PC-3 (cell line): ENCODE measurements around the gene XPO1. TPM values are rescaled to one million over a fixed set of nuclear protein-coding genes. Genes with fewer than 3 reads are reported as not detected.
A peak's percentile ranks its signal among the peaks of the same experiment; 100 is the strongest.

Experiments used
- ATAC-seq: fragments of 200-7000 bp; cut with Tn5 transposase; 2 replicates; pipeline ENCODE4 v1.9.1; 2020; ENCODE audit warnings: mild to moderate bottlenecking, moderate library complexity
- BruUV-seq: library from RNA; stranded (reverse); fragments of 400-500 nt; replicated peaks from 2 replicates; lab custom pipeline; 2021; lab: Mats Ljungman, UMichigan
- CTCF ChIA-PET: fragments of 300-600 bp; sonication (Branson Sonifier 250); formaldehyde crosslinking; loops from one replicate; lab custom pipeline; 2022; ENCODE audit warnings: antibody characterized with exemption; lab: Charles Lee
- POLR2A ChIA-PET: fragments of 300-600 bp; sonication (Branson Sonifier 250); formaldehyde crosslinking; loops from one replicate; lab custom pipeline; 2022; ENCODE audit warnings: antibody characterized with exemption; ENCODE audit not compliant: unreplicated experiment; lab: Charles Lee
- DNase-seq: peaks from one replicate; pipeline ENCODE4 v3.0.0-alpha.2; 2015
- H2AFZ ChIP-seq: fragments of 300-600 bp; sonication (generic); 2 replicates; pipeline ENCODE4 v1.6.0; 2016; ENCODE audit warnings: antibody characterized with exemption, low read length
- H3F3A ChIP-seq: fragments of 300-600 bp; sonication (generic); one replicate; pipeline ENCODE4 v1.6.0; 2017; ENCODE audit warnings: antibody characterized with exemption, low read length, control low read depth, mild to moderate bottlenecking; ENCODE audit not compliant: unreplicated experiment
- H3K27ac ChIP-seq: fragments of 300-600 bp; sonication (generic); 2 replicates; pipeline ENCODE4 v1.5.1; 2016; ENCODE audit warnings: mild to moderate bottlenecking, low read length
- H3K27me3 ChIP-seq: fragments of 300-600 bp; sonication (generic); 2 replicates; pipeline ENCODE4 v1.6.1; 2016; ENCODE audit warnings: low read length, mixed read lengths
- H3K36me3 ChIP-seq: fragments of 300-600 bp; sonication (generic); 2 replicates; pipeline ENCODE4 v1.6.1; 2016; ENCODE audit warnings: low read depth, mixed run types, low read length, mixed read lengths
- H3K4me1 ChIP-seq: fragments of 300-600 bp; sonication (generic); 2 replicates; pipeline ENCODE4 v1.5.1; 2016; ENCODE audit warnings: low read length; ENCODE audit not compliant: insufficient read depth
- H3K4me2 ChIP-seq: fragments of 300-600 bp; sonication (generic); 2 replicates; pipeline ENCODE4 v1.6.0; 2016; ENCODE audit warnings: low read length
- H3K4me3 ChIP-seq: fragments of 300-600 bp; sonication (generic); 2 replicates; pipeline ENCODE4 v1.5.1; 2016; ENCODE audit warnings: mild to moderate bottlenecking, low read length, mixed read lengths
- H3K79me2 ChIP-seq: fragments of 300-600 bp; sonication (generic); 2 replicates; pipeline ENCODE4 v1.6.1; 2017; ENCODE audit warnings: low read length, mixed read lengths
- H3K9ac ChIP-seq: fragments of 300-600 bp; sonication (generic); 2 replicates; pipeline ENCODE4 v1.6.0; 2016; ENCODE audit warnings: mild to moderate bottlenecking, low read length
- H3K9me2 ChIP-seq: fragments of 300-600 bp; sonication (generic); replicated peaks from 2 replicates; pipeline ENCODE4 v1.6.1; 2016; ENCODE audit warnings: mixed run types, low read length, mixed read lengths
- H3K9me3 ChIP-seq: fragments of 300-600 bp; sonication (generic); 2 replicates; pipeline ENCODE4 v1.6.1; 2016; ENCODE audit warnings: low read length, mixed read lengths
- H4K20me1 ChIP-seq: fragments of 300-600 bp; sonication (generic); 2 replicates; pipeline ENCODE4 v1.6.1; 2016; ENCODE audit warnings: low read length, mixed read lengths
- EZH2 ChIP-seq: fragments of 300-600 bp; sonication (generic); IDR thresholded peaks from one replicate; pipeline ENCODE4 v1.6.1; 2017; ENCODE audit warnings: antibody characterized with exemption, mild to moderate bottlenecking, low read length; ENCODE audit not compliant: unreplicated experiment
- EZH2phosphoT487 ChIP-seq: fragments of 300-600 bp; sonication (generic); IDR thresholded peaks from 2 replicates; pipeline ENCODE4 v1.6.1; 2018; ENCODE audit warnings: mild to moderate bottlenecking, antibody characterized with exemption, low read length, borderline replicate concordance
- intact Hi-C: fragments of 100-400 bp; cut with micrococcal nuclease; formaldehyde crosslinking; loops from 2 replicates; pipeline ENCODE4 v1.9.0; 2023
- total RNA-seq: library from RNA; depleted of rRNA; stranded (reverse); fragments of >200 nt; gene quantifications from 2 replicates; pipeline ENCODE4 v1.2.3, GENCODE V29; 2014
- TF ChIP-seq, protein P1 (sequence below): fragments of 300-600 bp; sonication (generic); conservative IDR thresholded peaks from 2 replicates; pipeline ENCODE4 v1.5.1; 2017; ENCODE audit warnings: antibody characterized with exemption, low read depth, mild to moderate bottlenecking, low read length

The XPO1 gene
- total RNA-seq, 1 experiment from 2014 or later: 138 TPM

DNA sequence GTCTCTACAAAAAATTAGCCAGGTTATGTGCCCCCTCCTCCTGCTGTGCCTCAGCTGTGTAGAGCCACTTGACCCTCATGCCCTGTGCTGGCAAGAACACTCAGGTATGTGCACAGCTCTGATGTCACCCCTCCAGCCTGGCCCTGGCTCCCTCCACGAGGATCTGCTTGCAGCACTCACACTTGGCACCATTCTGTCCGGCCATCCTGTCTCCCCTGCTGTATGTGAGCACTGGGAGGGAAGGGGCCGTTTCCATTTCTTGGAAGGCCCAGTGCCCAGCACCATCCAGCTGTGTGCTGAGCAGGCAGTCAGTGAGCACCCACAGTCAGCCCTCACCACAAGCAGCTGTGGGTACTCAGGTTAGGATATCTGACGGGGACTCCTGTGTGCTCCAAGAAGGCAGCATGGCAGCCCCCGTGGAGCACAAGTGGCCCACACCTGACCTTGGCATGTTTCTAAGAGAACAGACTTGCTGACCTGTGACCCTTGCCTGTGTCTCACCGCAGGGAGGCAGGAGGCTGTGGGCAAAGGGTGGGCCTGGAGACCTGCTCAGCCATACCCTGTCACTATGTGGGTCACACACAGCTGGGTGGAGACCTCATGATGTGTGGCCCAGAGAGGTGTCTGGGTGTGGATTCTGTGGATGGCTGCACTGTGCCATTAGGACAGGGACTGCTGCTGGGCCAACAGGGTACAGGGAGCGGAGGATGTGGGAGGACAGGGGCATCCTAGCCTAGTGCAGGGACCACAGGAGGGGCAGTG lies 98.7 kb downstream of the XPO1 start:
- TF ChIP-seq, protein P1, sequence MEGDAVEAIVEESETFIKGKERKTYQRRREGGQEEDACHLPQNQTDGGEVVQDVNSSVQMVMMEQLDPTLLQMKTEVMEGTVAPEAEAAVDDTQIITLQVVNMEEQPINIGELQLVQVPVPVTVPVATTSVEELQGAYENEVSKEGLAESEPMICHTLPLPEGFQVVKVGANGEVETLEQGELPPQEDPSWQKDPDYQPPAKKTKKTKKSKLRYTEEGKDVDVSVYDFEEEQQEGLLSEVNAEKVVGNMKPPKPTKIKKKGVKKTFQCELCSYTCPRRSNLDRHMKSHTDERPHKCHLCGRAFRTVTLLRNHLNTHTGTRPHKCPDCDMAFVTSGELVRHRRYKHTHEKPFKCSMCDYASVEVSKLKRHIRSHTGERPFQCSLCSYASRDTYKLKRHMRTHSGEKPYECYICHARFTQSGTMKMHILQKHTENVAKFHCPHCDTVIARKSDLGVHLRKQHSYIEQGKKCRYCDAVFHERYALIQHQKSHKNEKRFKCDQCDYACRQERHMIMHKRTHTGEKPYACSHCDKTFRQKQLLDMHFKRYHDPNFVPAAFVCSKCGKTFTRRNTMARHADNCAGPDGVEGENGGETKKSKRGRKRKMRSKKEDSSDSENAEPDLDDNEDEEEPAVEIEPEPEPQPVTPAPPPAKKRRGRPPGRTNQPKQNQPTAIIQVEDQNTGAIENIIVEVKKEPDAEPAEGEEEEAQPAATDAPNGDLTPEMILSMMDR: no peak
- no peak for TF ChIP-seq EZH2phosphoT487
- no peak overlapping the region for H3K27ac ChIP-seq
- no peak overlapping the region for H3K9ac ChIP-seq
- H3K79me2 ChIP-seq: peaks cover 99% of the 10 kb centered on the region
- no peaks in the 10 kb centered on the region for H3F3A ChIP-seq
- no peaks in the 10 kb centered on the region for H3K36me3 ChIP-seq
- no TSS peak for BruUV-seq
- intact Hi-C loops: no loop called here
- H3K4me2 ChIP-seq: no peak overlapping the region
- H3K4me3 ChIP-seq: no peak overlapping the region
- DNase-seq (no peak), ATAC-seq (no peak)
- POLR2A ChIA-PET: no interaction called here
- H3K9me3 ChIP-seq: no peaks in the 10 kb centered on the region
- CTCF ChIA-PET: no interaction called here
- H2AFZ ChIP-seq: no peak overlapping the region
- H3K9me2 ChIP-seq: no peaks in the 10 kb centered on the region
- H3K4me1 ChIP-seq: peaks cover 24% of the 10 kb centered on the region
- no peaks in the 10 kb centered on the region for H3K27me3 ChIP-seq
- H4K20me1 ChIP-seq: peaks cover 42% of the 10 kb centered on the region

DNA sequence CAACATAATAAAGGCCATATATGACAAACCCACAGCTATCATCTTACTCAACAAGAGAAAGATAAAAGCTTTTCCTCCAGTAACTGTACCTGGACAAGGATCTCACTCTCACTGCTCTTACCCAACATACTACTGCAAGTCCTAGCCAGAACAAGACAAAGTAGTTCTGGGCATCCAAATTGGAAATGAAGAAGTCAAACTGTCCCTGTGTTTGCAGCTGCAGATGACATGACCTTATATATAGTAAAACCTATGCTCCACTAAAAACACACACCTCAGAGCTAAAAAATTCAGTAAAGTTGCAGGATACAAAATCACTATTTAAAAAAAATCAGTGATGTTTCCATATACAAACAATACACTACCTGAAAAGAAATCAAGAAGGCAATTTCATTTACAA lies 99.5 kb downstream of the XPO1 start:
- H3K9me3 ChIP-seq: no peaks in the 10 kb centered on the region
- H3K4me1 ChIP-seq: peaks cover 17% of the 10 kb centered on the region
- H3K9ac ChIP-seq: no peak overlapping the region
- no peak overlapping the region for H3K4me3 ChIP-seq
- ChIA-PET POLR2A (no interaction called here), CTCF (no interaction called here)
- no TSS peak for BruUV-seq
- no peaks in the 10 kb centered on the region for H3K9me2 ChIP-seq
- DNase-seq: no peak
- H3K27me3 ChIP-seq: no peaks in the 10 kb centered on the region
- no peaks in the 10 kb centered on the region for H3F3A ChIP-seq
- no peak overlapping the region for H3K4me2 ChIP-seq
- peaks cover 99% of the 10 kb centered on the region for H3K79me2 ChIP-seq
- ATAC-seq: no peak
- no peak overlapping the region for H2AFZ ChIP-seq
- no peak overlapping the region for H3K27ac ChIP-seq
- no peaks in the 10 kb centered on the region for H3K36me3 ChIP-seq
- TF ChIP-seq, protein P1: no peak
- no peak for TF ChIP-seq EZH2phosphoT487
- TF ChIP-seq EZH2: no peak
- intact Hi-C loops: no loop called here
- peaks cover 43% of the 10 kb centered on the region for H4K20me1 ChIP-seq

DNA sequence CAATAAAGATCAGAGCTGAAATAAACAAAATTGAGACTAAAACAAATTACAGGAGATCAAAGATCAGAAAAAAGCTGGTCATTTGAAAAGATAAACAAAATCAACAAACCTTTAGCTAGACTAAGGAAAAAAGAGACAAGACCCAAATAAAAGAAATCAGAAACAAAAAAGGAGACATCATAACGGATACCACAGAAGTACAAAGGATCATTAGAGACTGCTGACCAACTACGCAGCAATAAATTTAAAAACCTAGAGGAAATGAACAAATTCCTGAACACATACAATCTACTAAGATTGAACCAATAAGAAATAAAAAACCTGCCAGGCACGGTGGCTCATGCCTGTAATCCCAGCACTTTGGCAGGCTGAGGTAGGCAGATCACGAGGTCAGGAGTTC lies 101.0 kb downstream of the XPO1 start:
- Histone ChIP-seq H3F3A (no peaks in the 10 kb centered on the region), H3K9me2 (no peaks in the 10 kb centered on the region), H4K20me1 (peaks cover 46% of the 10 kb centered on the region), H3K4me1 (peaks cover 13% of the 10 kb centered on the region), H3K27ac (no peak overlapping the region), H3K9ac (no peak overlapping the region), H3K79me2 (peaks cover 99% of the 10 kb centered on the region), H2AFZ (no peak overlapping the region), H3K27me3 (no peaks in the 10 kb centered on the region), H3K36me3 (no peaks in the 10 kb centered on the region), H3K4me3 (no peak overlapping the region), H3K4me2 (peak overlapping the region; percentile 45), H3K9me3 (no peaks in the 10 kb centered on the region)
- CTCF ChIA-PET: no interaction called here
- DNase-seq (no peak), ATAC-seq (no peak)
- POLR2A ChIA-PET: no interaction called here
- no peak for TF ChIP-seq EZH2phosphoT487
- no peak for TF ChIP-seq EZH2
- TF ChIP-seq, protein P1: no peak
- BruUV-seq: no TSS peak
- intact Hi-C loops: no loop called here
